GM21737 (cell line): ENCODE data around the gene RNU11.
"Not testable (repeated sequence)": the region's sequence is repeated elsewhere in the genome, so short reads cannot be mapped to it uniquely, and the experiment has no call there.

Experiments used
- ATAC-seq: cut with Tn5 transposase; IDR thresholded peaks from one replicate; pipeline ENCODE4 v1.9.1; 2021; ENCODE audit warnings: mild to moderate bottlenecking, moderate library complexity; ENCODE audit not compliant: unreplicated experiment

Gene RNU11

GRCh38 chr1:28648474-28649198 is at the start of gene RNU11:
RNU11 (plus strand) TSS chr1:28648600.
- peak; percentile 49 for ATAC-seq

GRCh38 chr1:28601696-28602095 is 46.7 kb upstream of the RNU11 start:
- no peak for ATAC-seq

GRCh38 chr1:28602536-28603439 is 45.6 kb upstream of the RNU11 start:
- no peak for ATAC-seq

GRCh38 chr1:28604411-28604810 is 44.0 kb upstream of the RNU11 start:
- no peak for ATAC-seq

GRCh38 chr1:28604962-28605361 is 43.4 kb upstream of the RNU11 start:
- ATAC-seq: no peak

GRCh38 chr1:28606771-28607170 is 41.6 kb upstream of the RNU11 start:
- ATAC-seq: no peak

GRCh38 chr1:28613175-28613574 is 35.2 kb upstream of the RNU11 start:
- no peak for ATAC-seq

- no peak for ATAC-seq
These were observed 16.7 kb upstream of the RNU11 start for GRCh38 chr1:28631713-28632112.

GRCh38 chr1:28632560-28632959 is 15.8 kb upstream of the RNU11 start:
- ATAC-seq: no peak

GRCh38 chr1:28640766-28641165 is 7.6 kb upstream of the RNU11 start:
- ATAC-seq: no peak

- ATAC-seq: peak; percentile 8
These were observed 6.1 kb upstream of the RNU11 start for GRCh38 chr1:28642056-28642846.

- ATAC-seq: peak; percentile 69
These were observed 5.4 kb upstream of the RNU11 start, which contains the start of gene TAF12 for GRCh38 chr1:28642847-28643635. TAF12 (minus strand) TSS chr1:28643067; CDS start chr1:28622081, 20,986 bp downstream.

GRCh38 chr1:28644494-28644893 is 3.9 kb upstream of the RNU11 start:
- no peak for ATAC-seq

- ATAC-seq: not testable (repeated sequence)
These were observed 3.0 kb upstream of the RNU11 start for GRCh38 chr1:28645406-28645805.

GRCh38 chr1:28646040-28646439 is 2.4 kb upstream of the RNU11 start:
- no peak for ATAC-seq

GRCh38 chr1:28648008-28648473 is 359 bp upstream of the RNU11 start:
- ATAC-seq: peak; percentile 67

- ATAC-seq: not testable (repeated sequence)
These were observed 4.7 kb downstream of the RNU11 start for GRCh38 chr1:28653063-28653462.

- ATAC-seq: not testable (repeated sequence)
These were observed 5.5 kb downstream of the RNU11 start for GRCh38 chr1:28653870-28654269.

- not testable (repeated sequence) for ATAC-seq
These were observed 7.3 kb downstream of the RNU11 start for GRCh38 chr1:28655448-28656311.
